ENCODE data around the gene RPL13A.

RPL13A gene

DNA sequence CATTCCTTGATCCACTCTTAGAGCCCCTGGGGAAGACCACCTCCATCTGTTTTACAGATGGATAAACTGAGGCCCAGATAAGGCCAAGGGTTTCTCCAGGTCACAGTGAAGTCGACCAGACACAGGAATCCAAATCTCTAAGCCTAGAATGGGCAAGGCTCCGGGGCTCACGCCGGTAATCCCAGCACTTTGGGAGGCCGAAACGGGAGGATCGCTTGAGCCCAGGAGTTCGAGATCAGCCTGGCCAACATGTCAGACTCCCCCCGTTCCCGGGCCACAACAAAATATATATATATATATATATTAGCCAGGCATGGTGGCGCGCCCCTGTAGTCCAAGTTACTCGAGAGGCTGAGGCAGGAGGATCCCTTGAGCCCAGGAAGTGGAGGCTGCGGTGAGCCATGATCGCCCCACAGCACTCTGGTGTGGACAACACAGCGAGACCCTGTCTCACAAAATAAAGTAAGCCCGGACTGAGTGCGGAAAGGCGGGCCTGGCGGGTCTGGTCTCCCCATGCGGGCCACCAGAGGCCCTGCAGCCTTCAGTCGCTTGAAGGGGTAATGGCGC is 615 bp upstream of the RPL13A start:
- DNase-seq, result no peak

DNA sequence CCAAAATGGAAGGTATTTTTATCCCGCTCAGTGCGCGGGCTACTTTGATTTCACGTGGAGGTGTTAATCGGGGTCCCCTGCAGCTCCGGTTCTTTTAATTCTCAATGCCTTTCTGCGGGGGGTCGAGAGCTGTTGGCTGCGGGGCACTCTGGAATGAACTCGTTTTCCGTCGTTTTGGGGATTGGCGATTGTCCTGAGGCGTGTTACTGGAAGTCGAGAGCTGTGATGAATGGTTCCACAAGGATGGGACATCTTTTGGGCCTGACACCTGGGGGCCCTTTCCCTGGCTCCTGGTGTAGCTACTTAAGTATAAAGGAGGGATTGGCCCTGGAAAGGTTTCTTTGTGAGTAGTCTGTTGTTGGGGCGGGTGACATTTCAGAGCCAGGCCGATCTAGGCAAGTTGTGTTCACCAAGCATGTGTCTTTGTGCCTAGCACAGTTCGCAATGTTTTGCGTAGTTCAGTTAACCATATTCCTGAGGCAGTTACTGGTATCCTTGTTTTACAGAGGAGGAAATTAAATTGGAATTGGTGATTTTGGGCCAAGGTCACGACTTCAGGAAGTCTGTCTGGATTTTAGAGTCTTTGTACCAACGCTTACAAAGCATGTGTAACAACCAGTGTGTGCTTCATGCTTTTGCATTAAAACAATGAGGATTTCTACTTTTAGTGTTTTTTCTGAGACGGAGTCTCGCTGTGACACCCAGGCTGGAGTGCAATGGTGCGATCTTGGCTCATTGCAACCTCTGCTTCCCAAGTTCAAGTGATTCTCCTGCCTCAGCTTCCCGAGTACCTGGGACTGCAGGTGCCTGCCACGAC is 846 bp downstream of the RPL13A start:
- no peak for DNase-seq

- DNase-seq, result no peak
Measured at GRCh38 chr19:49488863-49489537, 1.6 kb downstream of the RPL13A start.

- DNase-seq, result peak; percentile 61
Measured at GRCh38 chr19:49489601-49490167, 2.3 kb downstream of the RPL13A start.

- no peak for DNase-seq
Measured at GRCh38 chr19:49490287-49491029, 3.0 kb downstream of the RPL13A start.

DNA sequence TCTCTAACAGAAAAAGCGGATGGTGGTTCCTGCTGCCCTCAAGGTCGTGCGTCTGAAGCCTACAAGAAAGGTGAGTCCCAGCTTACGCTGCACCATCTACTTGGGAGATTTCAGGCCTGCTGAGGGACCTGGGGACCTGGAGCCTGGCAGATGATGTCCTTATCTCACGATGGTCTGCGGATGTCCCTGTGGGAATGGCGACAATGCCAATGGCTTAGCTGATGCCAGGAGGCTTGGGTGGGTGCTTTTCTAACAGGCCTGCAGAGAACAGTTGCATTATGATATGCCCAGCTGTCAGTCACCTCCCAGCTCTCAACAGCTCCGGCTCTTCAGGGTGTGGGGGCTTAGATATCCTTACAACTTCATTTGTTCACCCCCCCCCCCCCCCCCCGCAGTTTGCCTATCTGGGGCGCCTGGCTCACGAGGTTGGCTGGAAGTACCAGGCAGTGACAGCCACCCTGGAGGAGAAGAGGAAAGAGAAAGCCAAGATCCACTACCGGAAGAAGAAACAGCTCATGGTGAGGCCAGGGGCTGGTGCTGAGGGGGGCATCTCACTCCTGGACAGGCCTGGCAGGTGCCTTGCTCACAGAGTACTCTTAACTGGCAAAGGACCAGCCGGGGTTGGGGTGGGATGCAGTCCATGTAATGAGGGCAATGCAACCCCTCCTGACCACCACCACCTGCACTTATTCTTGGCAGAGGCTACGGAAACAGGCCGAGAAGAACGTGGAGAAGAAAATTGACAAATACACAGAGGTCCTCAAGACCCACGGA is 3.8 kb downstream of the RPL13A start:
- no peak for DNase-seq

DNA sequence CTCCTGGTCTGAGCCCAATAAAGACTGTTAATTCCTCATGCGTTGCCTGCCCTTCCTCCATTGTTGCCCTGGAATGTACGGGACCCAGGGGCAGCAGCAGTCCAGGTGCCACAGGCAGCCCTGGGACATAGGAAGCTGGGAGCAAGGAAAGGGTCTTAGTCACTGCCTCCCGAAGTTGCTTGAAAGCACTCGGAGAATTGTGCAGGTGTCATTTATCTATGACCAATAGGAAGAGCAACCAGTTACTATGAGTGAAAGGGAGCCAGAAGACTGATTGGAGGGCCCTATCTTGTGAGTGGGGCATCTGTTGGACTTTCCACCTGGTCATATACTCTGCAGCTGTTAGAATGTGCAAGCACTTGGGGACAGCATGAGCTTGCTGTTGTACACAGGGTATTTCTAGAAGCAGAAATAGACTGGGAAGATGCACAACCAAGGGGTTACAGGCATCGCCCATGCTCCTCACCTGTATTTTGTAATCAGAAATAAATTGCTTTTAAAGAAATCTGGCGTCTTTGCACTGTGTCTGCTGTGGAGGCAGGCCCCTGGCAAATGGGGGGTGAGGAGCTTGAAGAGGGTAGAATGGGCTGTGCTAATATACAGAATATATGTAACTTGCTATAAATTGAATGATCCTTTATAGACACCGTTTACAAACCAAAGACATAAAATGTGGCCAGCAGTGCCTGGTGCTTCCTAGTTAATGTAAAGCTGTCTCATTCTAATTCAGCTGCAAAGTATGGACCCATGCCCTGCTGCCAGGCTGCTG is 4.6 kb downstream of the RPL13A start:
- no peak for DNase-seq

DNA sequence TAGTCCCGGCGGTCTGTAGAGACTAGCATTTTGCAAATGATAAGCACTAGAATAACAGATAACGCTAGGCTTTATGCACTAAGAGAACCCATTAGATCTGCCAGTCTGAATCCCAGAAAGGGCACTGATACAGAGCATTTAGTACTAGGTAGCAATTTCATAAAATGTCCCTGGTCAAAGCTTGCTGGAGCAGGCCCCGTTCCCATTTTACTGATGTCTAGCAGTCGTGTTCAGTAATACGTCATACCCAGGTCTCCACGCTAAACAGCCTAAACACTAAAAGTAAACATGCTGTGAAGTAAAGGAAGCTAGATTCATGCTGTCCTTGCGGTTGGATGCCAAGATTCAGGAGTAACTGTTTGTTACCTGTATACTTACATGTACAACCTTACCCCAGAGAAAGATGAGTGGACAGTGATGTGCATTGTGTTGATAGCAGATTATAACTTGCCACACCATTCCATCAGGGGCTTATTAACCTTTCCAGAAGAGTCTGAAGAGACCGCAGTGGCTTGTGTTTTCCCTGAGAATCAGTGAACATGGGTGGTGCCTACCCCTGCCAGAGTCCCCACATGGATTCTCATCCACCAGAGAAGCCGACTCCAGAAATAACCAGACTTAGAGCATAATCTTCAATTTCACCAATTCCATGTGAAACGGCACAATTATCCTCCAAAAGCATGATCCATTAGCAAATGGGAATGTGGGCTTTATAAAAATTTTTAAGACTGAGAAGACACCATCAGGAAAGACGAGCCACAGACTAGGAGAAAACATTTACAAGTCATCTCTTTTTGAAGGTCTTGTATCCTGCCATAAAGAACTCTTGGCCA is 5.4 kb downstream of the RPL13A start:
- peak; percentile 34 for DNase-seq

DNA sequence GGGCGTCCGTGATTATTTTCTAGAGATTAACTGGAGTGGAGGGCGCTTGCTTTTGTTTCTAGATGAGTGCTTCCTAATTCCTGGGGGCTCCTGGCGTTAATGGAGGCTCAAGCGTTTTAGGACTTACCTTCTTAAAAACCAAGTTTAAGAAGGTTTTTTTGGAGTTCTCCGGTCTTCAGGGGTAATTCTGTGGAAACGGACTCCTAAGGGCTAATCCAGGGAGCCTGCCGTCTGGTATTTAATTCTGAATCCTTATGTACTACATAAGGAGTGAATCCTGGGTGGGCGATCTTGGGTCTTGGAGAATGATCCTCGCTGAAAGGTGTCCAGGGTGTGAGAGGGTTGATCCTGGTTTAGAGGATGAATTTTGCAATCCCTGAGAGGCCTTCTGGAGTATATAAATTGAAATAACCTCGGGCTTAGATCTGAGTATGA is 9.2 kb downstream of the RPL13A start:
- no peak for DNase-seq

- peak; percentile 87 for DNase-seq
Measured at GRCh38 chr19:49497047-49497788, 9.8 kb downstream of the RPL13A start.

GRCh38 chr19:49497789-49498103 is 10.3 kb downstream of the RPL13A start:
- peak; percentile 50 for DNase-seq

GRCh38 chr19:49498475-49498874 is 11.1 kb downstream of the RPL13A start:
- peak; percentile 50 for DNase-seq

DNA sequence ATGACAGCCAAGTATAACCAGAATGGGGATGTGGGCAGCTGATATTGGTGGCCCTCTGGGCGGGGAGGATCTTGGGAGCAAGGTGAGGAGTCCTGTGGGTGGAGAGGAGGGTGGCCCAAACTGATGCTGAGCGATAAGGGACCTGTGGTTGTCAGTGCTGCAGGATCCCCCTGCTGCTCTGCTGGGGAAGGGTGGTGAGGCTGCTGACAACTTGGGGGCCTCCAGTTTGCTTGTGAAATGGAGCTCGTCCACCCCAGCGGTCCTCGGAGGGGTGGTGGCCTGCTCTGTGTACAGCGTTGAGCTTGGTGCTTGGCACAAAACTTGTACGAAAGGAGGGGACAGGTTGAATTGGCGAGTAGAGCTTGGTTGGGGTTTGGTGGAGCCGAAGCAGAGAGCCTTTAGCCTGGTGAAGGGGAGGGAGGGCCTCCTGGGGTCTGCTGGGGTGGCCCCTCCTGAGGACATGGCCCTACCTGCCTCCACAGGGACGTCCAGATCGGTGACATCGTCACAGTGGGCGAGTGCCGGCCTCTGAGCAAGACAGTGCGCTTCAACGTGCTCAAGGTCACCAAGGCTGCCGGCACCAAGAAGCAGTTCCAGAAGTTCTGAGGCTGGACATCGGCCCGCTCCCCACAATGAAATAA is 11.7 kb downstream of the RPL13A start:
- DNase-seq, result peak; percentile 68

GRCh38 chr19:49502866-49503581 is 15.6 kb downstream of the RPL13A start:
- DNase-seq, result peak; percentile 76

GRCh38 chr19:49503582-49503962 is 16.2 kb downstream of the RPL13A start:
- no peak for DNase-seq

DNA sequence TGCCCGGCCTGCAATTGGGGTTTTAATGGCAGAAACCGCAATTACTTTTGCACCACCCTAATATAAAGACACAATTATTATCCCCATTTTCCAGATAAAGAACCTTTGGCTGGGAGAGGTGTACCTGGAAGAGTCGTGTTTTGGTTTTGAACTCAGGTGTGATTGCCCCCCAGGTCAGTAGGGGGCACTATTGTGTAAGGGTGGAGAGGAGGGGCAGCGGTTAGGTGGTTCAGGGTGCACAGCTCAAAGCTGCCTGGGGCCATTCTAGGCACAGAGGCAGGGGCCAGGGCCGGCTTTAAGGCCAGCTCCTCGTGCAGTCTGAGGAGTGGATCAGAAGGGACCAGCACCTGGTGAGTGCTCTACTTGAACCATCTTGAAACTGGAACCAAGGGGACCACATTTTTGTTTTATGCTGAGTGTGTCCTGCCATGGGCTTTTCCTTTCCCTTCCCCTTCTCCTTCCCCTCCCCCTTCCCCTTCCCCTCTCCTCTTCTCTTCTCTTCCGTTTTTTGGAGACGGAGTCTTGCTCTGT is 19.2 kb downstream of the RPL13A start:
- peak; percentile 87 for DNase-seq

DNA sequence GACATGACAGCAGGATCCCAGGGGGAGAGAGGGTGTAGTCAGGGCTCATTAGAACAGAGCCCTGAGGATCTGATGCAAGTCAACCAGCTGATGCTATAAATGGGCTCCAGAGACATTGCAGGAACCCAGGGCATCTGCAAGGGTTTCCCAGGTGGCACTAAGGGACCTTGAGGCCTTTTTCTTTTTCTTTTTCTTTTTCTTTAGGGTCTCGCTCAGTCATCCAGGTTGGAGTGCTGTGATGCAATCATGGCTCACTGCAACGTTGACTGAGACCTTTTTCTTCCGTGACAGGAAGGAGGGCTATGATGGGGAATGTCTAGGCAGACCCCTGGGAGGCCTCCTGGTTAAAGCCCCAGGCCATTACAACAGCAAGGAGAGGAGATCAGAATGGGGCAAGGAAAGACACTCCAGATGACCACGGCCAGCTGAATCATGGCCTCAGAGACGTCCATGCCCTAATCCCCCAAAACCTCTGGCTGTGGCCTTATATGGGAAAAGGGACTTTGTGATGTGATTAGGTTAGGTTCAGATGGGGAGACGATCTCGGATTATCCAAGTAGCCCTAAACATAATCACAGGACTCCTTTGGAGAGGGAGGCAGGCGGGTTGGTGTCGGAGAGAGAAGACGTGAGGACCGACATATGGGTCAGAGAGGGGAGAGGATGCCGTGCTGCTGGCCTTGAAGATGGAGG is 20.5 kb downstream of the RPL13A start:
- DNase-seq, result no peak

All from CD4-positive, alpha-beta T cell treated with Interleukin-12 subunit alpha and Interleukin-12 subunit beta, for 1 hour (primary cell).